Measurements from ENCODE around the gene ALOXE3.

DNA sequence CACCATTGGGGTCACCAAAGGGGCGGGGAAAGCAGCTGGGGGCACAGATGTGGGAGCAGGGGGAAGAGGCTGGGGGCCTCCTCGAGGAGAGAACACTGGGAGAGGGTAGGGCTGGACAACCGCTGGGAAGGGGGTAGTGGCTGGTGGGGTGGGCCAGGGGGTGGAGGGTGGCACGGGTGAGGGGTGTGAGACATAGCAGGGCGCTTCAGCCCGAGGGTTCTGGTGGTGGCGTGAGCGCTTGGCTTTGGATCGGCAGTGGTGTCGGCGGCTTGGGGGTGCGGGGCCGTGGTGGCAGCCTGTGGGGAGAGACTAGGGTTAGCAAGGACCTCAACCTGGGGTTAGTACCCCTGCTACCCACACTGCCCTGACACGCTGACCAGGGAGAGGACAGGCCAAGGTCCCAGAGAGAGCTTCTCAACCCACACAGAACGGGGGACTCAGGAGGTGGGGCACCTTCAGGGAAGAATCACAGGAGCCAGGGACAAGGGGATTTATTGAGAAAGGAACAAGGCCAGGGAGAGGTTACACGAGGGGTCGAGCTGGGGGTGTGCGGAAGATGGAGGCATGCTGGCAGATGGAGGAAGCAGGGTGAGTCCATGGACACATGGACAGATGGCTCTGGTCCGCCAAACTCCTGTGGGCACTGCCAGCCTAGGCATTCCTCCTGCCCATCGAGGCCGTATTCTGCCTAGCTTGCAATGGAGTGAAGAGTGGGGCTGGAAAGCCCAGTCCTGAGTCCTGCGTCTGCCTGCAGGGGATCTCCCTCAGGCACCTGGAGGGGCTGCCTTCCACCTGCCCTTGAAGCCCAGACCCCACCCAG is 25.5 kb upstream of the ALOXE3 start:
- TF ChIP-seq, protein P1, sequence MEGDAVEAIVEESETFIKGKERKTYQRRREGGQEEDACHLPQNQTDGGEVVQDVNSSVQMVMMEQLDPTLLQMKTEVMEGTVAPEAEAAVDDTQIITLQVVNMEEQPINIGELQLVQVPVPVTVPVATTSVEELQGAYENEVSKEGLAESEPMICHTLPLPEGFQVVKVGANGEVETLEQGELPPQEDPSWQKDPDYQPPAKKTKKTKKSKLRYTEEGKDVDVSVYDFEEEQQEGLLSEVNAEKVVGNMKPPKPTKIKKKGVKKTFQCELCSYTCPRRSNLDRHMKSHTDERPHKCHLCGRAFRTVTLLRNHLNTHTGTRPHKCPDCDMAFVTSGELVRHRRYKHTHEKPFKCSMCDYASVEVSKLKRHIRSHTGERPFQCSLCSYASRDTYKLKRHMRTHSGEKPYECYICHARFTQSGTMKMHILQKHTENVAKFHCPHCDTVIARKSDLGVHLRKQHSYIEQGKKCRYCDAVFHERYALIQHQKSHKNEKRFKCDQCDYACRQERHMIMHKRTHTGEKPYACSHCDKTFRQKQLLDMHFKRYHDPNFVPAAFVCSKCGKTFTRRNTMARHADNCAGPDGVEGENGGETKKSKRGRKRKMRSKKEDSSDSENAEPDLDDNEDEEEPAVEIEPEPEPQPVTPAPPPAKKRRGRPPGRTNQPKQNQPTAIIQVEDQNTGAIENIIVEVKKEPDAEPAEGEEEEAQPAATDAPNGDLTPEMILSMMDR (IDR thresholded peaks at IDR 0.05): no peak
- TF ChIP-seq EP300 (IDR thresholded peaks at IDR 0.05): no peak

Measured in sigmoid colon (tissue), 4 donors.